HG03439 (cell line): ENCODE results near the gene PCDHGB1.
"Not testable (repeated sequence)": the region's sequence is repeated elsewhere in the genome, so short reads cannot be mapped to it uniquely, and the experiment has no call there.

Source experiments
- ATAC-seq: cut with Tn5 transposase; IDR thresholded peaks from one replicate; pipeline ENCODE4 v1.9.1; 2021; ENCODE audit warnings: mild to moderate bottlenecking, moderate library complexity; ENCODE audit not compliant: unreplicated experiment

PCDHGB1 gene

DNA sequence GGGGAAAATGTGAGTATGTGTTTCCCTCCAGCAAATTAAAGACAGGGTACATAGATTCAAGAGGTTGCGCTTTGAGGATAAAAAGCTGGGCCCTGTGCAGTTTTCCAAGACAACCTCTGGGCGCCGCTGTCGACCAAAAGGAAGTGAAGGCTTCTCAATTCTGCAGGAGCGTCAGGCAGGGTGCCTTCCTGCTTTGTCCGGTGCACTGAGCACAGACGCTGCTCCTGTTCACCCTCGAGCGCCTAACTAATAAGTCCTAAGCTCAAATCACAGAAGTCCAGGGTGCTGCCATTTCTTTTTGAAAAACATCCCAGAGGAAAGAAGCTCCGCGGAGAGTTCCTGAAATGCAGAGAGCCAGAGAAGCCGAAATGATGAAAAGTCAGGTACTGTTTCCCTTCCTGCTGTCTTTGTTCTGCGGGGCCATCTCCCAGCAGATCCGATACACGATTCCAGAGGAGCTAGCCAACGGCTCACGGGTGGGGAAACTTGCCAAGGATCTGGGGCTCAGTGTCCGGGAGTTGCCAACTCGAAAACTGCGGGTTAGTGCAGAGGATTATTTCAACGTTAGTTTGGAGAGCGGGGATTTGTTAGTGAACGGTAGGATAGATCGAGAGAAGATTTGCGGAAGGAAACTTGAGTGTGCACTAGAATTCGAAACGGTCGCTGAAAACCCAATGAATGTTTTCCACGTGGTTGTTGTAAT, at the start of gene PCDHGB1:
Gene PCDHGB1, plus strand, starts transcription at position 183 of the 703 bp plus-strand sequence. Its CDS starts 162 bp downstream, at position 345.
- no peak for ATAC-seq

DNA sequence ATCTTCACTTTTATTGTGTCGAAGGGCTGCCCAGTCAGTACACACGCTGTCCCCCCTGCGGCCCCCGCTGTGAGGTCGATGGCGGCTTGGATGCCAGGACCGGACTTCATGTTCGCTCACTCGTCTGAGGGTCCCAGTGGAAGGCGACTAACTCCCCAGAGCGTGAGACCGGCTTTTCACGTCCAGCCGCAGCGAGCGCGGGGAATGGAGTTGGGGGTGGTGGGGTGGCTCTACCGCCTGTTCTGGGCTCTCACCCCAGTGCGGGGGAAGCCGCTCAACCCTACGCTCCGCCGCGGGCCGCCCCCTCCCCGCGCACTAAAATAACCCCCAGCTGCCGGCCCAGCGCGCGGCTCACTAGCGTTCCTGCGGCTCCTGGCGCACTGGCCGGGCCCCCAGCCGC, 46.1 kb upstream of the PCDHGB1 start, which contains the start of gene SLC25A2:
Gene SLC25A2, minus strand, starts transcription at position 294 of the 400 bp plus-strand sequence. Its CDS starts 184 bp downstream, at position 110.
- no peak for ATAC-seq

DNA sequence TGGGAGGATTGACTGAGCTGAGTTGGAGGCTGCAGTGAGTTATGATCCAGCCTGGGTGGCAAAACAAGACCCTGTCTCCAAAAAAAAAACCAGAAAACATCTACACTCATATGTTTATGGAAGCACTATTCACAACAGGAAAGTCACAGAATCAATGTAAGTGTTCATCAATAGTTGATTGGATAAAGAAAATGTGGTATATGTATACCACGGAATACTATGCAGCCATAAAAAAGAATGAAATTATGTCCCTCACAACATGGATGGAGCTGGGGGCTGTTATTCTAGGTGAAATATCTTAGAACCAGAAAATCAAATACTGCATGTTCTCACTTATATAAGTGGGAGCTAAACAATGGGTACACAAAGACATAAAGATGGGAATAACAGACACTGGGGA, 43.3 kb upstream of the PCDHGB1 start:
- no peak for ATAC-seq

DNA sequence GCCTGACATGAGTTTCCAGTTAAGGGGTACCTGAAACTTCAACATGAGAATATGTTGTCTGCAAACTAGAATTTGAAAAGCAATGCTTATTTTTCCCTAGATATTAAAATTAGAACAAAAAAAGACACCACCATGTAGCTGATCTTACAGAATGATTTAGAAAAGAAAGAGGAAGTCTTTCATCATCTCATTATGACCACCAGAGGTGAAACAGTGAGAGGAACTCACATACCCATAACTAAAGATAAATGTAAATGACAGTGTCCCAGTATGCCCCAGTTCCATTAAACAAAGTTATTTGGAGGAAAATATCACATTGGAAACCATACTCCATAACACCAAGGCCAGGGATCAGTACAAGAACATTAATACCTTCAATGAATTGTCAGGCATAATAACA, 36.2 kb upstream of the PCDHGB1 start:
- no peak for ATAC-seq

DNA sequence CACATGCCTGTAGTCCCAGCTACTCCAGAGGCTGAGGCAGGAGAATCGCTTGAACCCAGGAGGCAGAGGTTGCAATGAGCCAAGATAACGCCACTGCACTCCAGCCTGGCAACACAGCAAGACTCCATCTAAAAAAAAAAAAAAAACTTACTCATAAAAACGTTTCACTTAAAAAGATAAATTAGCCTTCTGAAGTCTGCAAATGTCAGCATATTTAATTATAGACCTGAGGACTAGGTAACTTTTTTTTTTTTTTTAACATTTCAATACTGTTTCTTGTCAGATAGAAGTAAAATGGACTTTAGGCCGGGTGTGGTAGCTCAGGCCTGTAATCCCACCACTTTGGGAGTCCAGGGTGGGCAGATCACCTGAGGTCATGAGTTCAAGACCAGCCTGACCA, 32.9 kb upstream of the PCDHGB1 start:
- ATAC-seq: not testable (repeated sequence)

DNA sequence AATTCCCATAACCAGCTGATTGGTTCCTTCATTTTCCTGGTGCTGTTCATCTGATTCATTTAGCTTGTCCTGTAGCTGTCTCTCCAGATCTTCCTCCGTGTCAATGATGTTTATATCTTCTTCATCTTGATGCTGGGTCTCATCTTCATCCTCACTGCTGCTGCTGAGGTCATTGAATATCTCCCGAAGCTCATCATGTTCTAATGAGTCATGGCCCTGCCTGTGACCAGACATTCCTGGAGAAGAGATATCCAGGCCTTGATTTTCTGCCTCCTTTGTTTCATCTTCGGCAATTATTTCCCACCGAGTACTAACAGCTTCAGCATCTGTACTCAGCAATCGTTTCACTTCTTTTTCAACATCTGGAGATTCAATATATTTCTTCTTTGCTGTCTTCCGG, 30.7 kb upstream of the PCDHGB1 start:
- no peak for ATAC-seq

DNA sequence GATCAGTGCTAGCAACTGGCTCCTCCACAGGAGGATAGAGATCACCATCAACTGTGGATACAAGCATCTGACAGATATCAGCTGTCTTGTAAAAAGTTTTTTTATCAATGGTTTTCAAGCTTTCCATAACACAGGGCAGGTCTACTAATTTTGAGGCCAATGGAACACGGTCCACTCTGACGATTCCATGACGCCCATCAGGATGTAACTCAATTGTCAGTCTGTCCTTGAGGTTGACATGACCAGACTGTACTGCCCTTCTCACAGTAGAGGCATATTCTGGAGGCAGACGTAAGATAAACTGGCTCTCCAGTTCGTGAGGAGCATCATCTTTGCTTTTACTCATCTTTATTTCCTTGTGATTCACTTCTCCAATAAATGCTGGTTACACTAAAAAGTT, 30.2 kb upstream of the PCDHGB1 start:
- ATAC-seq: no peak

DNA sequence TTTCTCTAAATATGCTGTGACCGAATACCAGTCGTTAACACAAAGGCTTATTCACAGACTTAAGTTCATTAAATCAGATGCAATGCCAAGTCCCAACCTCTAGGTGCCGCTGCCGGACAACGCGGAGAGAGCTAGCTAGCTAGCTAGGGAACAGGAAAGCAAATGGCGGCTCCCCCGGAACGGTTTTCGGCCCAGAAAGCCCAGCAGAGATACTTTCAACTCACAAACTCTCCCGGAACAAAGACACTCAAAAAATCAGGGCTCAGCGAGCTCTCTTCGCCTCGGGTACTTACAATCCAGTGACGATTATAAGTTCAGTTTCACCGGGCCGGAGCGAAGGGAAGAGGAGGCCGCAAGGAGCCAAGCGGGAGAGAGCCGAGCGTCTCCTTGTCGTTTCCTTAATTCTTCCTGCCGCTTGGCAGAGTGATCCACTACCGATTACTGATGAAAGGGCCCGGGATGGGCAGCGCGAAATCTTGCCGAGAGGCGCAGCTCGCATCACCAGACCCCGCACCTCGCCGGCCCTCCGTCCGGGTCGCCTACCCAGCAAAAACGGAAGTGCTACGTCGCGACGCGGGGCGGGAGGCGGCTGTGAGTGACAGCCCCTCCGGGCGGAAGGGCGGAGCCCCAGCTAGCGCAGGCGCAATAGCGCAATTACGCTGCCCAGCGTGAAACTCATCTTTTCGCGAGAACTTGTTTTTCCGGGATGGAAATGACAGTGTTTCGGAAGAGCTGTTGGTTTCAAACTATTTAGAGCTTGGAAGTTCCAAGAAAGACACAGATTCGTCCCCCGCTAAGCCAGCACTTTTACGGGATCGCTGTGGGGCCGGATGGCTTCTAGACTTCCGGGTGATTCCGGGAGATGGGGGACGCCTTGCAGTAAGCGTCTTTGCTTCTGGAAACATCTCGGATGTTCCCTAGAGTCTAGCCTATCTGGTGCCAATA, 29.4 kb upstream of the PCDHGB1 start, which contains the start of gene TAF7:
Gene TAF7, minus strand, starts transcription at position 560 of the 945 bp plus-strand sequence. CDS start 740 bp downstream, outside the sequence.
- ATAC-seq: peak; percentile 98

DNA sequence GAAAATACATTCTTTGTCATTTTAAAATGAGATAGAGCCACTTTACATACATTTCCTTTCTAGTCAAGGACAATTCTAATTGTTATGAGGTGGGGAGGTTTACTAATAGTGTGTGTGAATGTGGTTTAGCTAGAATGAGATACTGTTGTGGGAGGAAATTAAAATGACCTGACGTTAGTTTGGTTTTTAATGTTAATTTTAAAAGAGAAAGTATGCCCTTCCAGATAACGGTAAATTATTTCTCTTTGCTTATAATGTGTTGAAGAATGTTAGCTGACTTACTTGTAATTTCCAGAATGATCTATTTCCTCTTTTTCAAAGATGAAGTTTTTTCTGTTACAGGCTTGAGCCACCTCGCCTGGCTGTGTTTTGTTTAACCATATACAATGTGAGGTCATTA, 27.6 kb upstream of the PCDHGB1 start:
- ATAC-seq: no peak

DNA sequence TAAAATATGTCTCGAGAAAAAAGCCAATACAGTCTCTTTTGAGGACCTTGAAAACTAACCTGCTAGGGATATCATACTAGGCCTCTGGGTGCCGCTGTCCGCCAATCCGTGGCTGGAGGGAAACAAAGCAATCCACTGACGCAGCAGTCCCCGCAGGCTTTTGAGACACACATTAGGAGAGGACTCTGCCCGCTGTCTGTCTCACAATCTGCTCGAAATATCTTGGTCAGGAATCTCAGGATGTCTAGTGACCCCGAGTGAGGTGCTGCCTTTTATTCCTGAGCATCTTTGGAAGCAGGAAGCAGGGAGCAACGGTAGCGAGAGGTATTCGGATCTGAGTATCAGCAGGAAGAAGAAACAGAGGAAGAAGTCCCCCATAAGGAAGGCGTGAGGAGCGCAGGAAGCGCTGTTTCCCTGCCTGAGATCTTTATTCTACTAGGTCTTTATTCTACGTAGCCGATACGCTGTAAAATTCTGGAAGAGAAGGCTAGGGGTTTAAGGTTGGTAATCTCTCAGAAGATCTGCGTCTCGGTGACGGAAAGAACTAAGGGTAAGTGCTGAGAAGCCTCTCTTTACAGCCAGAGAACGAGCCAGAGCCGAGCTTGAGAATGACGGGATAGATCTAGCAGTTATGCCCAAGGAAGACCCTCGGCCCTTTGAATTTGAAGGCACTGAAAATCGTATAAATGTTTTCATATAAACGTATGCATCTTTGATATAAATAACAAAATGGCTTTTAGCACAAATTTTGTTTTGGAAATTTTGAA, 23.6 kb upstream of the PCDHGB1 start:
- ATAC-seq: peak; percentile 81

DNA sequence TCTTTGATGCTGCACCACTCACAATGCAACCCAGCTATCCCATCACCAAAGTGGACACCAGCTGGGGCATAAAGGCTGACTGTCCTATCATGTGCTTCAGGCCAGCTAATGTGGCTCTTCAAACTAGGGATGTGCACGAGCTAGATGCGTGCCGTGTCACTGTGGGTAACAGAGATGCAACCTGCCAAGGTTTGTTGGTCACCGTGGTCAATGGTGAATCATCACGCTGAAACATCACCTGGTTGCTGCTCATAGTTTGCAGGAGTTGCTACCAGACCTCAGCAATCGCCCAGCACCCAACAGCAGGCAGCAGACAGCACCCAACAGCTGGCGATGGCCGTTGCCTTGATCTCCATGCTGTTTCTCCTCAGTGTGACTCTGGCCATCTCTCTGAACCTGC, 21.7 kb upstream of the PCDHGB1 start:
- no peak for ATAC-seq

DNA sequence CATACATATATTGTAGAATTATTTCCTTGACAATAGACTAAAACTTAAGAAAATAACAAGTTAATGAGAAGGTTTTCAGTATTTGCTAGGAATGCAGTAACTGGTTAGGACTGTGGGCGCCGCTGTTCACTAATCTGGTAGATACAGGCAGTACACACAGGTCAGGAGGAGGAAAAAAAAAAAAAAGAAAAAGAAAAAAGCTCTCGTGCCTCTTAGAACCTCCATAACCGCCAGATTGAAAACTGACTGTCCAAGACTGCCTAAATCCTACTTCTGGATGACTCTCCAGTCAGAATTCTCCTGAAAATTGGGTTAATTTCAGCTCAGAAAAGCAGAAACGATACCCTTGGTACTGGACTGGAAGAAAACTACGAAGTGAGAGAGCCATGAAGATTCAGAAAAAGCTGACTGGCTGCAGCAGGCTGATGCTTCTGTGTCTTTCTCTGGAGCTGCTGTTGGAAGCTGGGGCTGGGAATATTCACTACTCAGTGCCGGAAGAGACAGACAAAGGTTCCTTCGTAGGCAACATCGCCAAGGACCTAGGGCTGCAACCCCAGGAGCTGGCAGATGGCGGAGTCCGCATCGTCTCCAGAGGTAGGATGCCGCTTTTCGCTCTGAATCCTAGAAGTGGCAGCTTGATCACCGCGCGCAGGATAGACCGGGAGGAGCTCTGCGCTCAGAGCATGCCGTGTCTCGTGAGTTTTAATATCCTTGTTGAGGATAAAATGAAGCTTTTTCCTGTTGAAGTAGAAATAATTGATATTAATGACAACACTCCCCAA, 19.4 kb upstream of the PCDHGB1 start, which contains the start of gene PCDHGA1:
Gene PCDHGA1, plus strand, starts transcription at position 216 of the 782 bp plus-strand sequence.
- ATAC-seq: no peak

DNA sequence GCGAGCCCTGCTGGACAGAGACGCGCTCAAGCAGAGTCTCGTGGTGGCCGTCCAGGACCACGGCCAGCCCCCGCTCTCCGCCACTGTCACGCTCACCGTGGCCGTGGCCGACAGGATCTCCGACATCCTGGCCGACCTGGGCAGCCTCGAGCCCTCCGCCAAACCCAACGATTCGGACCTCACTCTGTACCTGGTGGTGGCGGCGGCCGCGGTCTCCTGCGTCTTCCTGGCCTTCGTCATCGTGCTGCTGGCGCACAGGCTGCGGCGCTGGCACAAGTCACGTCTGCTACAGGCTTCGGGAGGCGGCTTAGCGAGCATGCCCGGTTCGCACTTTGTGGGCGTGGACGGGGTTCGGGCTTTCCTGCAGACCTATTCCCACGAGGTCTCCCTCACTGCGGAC, 17.3 kb upstream of the PCDHGB1 start:
- not testable (repeated sequence) for ATAC-seq

DNA sequence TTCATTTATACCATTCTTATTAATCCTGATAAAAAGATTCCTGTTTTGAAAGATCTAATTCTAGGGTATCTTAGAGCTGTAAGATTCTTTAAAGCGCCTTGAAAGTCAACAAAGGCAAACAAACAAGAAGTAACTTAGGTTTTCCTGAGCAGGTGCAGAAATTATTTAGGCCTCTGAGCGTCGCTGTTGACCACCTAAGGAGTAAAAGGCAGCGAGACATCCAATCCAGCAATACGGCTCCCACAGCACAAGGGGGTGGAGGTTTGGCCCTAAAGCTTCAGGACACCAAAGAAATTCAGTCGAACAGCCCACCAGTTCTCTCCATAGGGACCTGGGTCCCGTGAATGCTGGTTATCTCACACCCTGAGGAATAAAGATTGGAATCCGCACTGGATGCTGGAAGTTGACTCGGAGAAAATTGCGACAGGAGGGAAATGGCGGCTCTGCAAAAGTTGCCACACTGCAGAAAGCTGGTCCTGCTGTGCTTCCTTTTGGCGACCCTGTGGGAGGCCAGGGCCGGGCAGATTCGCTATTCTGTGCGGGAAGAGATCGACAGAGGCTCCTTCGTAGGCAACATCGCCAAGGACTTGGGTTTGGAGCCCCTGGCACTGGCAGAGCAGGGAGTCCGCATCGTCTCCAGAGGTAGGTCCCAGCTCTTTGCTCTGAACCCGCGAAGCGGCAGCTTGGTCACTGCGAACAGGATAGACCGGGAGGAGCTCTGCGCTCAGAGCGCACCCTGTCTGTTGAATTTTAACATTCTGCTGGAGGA, 11.2 kb upstream of the PCDHGB1 start, which contains the start of gene PCDHGA2:
Gene PCDHGA2, plus strand, starts transcription at position 223 of the 769 bp plus-strand sequence.
- ATAC-seq: no peak

DNA sequence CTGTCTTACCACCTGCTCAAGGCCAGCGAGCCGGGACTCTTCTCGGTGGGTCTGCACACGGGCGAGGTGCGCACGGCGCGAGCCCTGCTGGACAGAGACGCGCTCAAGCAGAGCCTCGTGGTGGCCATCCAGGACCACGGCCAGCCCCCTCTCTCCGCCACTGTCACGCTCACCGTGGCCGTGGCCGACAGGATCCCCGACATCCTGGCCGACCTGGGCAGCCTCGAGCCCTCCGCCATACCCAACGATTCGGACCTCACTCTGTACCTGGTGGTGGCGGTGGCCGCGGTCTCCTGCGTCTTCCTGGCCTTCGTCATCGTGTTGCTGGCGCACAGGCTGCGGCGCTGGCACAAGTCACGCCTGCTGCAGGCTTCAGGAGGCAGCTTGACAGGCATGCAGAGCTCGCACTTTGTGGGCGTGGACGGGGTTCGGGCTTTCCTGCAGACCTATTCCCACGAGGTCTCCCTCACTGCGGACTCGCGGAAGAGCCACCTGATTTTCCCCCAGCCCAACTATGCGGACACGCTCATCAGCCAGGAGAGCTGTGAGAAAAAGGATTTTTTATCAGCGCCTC, 9.0 kb upstream of the PCDHGB1 start:
- ATAC-seq: not testable (repeated sequence)

DNA sequence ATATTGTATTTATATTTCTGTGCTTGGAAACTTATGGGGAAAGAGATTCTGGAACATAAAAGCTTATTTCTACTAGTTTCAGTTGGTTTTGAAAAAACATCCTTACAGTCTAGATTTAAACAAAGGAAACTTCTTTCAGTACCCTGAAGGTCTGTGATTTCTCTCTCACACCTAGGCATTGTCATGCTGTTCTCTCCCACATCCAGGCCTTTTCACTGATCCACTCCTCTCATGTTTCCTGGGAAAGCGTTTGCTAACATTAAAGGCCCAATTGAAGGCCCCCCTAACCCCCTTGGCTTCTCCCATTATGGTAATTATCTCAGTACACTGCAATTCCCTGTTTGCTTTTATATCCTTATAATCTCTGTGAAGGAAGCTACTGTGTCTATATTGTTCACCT, 7.1 kb upstream of the PCDHGB1 start:
- no peak for ATAC-seq

DNA sequence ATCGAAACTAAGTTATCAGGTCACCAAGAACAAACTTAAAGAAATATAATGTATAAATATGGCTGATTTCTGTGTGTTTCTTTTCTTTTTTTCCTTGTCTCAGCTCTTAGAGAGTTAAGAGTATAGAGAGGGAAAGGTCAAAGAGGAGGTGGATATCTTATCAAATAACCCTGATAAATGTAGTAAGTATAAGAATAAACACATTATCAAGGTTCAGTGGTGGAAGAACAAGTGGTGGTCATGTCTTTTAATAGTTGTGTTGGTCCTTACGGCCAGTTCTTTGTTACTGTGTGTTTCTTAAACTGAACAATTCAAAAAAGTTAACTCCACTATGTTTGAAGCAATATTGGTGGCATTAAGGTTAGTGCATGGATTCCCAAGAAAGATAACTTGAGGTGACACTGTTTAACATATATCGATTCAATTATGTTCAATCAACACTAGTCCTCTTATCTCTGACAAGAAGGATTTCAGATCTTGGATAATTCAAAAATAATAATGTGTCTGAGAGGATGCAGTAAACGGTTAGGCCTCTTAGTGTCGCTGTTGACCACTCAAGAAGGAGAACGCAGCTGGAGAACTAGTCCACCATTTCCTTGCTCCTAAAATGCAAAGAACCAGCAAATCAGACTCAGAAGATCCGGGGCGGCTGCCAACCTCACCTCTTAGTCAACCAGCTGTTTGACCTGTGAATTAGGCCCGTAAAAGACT, 6.5 kb upstream of the PCDHGB1 start, which contains the start of gene PCDHGA3:
Gene PCDHGA3, plus strand, starts transcription at position 588 of the 711 bp plus-strand sequence. CDS start 205 bp downstream, outside the sequence.
- ATAC-seq: no peak

DNA sequence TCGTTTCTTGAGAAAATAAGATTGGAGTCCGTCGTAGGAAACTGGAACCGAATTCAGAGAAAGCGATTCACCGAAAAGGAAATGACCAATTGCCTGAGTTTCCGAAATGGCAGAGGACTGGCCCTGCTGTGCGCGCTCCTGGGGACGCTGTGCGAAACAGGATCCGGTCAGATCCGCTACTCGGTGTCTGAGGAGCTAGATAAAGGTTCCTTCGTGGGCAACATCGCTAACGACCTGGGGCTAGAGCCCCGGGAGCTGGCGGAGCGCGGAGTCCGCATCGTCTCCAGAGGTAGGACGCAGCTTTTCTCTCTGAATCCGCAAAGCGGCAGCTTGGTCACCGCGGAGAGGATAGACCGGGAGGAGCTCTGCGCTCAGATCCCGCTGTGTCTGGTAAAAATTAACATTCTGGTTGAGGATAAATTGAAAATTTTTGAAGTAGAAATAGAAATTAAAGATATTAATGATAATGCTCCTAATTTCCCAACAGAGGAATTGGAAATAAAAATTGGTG, 5.9 kb upstream of the PCDHGB1 start:
- no peak for ATAC-seq
